ENCODE measurements around the gene GZF1.

Gene GZF1

GRCh38 chr20:23370873-23371272, 8.9 kb downstream of the GZF1 start:
- DNase-seq = no peak

DNA sequence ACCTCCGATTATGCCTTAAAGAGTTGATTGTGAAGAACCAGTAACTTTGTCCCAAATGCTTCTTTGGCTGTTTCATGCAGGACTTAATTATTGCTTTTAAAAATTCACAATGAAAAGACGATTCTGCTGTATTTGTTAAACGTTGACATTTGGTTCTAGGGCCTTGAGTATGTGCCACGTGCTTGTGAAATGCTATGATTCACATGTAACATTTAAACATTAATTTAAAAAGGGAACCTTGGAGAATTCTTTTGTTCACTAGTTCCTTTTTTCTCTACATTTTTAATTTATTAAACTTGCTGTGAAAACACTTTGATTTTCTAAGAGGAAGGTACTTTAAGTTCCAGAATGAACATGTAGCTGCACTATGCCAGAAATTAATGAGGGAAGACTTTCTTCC, 9.5 kb downstream of the GZF1 start:
- DNase-seq = no peak

DNA sequence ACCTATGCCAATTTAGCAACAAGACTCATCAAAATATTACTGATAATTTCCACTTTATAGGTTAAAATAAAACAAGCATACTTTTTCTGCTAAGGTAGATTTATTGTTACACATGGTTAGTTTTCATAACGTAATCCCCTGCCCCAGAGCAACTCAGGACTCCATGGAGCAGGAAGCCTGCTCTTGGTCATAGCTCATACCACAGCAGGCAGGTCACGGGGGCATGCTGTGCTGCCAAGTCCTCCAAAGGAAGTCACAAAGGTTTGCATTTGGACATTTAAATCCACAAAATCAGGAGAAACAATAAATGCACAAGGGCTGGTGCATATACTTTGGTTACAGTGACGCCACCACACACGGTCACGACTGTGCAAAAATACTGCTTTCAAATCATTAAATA, 12.5 kb downstream of the GZF1 start:
- DNase-seq = no peak

DNA sequence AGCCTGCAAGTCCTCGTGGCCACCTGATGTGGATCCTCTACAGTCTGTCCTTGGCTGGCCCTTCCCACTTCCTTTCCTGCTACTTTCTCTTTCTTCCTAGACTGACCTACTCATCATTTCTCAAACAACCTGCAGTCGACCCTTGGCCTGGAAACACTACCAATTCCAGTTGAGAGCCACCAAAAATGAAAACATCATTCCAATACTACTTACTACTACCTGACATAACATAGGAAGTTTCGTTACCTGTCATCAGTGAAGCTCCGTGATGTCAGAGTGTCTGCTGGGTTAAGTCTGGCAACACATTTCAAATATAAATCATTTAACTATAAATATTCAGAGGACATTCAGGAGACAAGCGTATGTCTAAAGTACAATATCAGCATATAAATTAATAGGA, 13.8 kb downstream of the GZF1 start:
- no peak for DNase-seq

DNA sequence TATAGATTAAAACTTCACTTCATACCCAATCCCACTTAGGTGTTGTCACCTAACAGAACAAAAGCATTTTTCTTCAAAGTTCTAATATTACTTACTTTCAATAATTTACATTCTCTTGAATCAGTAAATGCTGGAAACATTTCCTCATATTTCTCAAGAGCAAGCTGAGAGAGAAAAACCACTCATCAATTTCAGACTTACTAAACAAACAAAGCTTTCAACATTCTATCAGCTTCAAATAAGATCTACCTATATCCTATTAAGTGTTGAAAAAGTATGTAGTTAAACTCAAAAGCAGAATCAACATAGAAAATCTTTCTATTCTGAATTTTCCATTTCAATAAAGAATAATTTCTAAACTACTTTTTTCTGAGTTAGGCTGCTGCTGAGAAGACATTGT, 17.8 kb downstream of the GZF1 start:
- no peak for DNase-seq

GRCh38 chr20:23381876-23382275, 19.9 kb downstream of the GZF1 start:
- DNase-seq = no peak

DNA sequence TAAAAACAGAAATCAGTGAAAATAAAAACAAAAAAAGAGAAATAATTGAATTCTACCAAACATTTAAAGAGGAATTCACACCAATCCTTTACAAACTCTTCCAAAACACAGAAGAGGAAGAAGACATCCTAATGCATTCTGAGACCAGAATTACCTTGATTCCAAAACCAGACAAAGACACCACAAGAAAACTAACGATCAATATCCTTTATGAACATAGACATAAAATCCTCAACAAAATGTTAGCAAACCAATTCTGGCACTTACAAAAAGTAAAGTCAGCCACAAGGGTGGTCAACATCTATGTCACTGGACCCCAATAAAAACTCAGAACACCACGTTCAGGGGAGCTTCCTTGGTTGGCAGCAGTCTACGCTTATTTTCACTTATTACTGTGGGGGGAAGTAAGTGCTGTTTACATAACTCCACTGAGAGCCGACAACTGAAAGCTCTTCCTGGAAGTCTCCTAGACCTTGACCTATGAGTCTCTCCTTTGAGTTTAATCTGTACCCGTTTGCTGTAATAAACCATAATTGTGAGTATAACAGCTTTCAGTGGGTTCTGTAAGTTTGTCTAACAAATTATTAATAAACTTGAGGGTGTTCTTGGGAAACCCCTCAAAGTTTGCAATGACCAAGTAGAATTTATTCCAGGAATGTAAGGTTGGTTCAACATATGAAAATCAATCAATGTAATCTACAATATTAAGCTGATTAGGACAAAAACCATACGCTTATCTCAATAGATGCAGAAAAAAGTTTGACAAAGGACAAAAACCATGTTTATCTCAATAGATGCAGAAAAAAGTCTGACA, 24.5 kb downstream of the GZF1 start:
- DNase-seq = no peak

GRCh38 chr20:23387118-23387443, 25.1 kb downstream of the GZF1 start:
- DNase-seq = no peak

- DNase-seq = no peak
Observed at GRCh38 chr20:23390091-23390774, 28.3 kb downstream of the GZF1 start.

GRCh38 chr20:23391707-23392310, 29.8 kb downstream of the GZF1 start:
- DNase-seq = no peak

DNA sequence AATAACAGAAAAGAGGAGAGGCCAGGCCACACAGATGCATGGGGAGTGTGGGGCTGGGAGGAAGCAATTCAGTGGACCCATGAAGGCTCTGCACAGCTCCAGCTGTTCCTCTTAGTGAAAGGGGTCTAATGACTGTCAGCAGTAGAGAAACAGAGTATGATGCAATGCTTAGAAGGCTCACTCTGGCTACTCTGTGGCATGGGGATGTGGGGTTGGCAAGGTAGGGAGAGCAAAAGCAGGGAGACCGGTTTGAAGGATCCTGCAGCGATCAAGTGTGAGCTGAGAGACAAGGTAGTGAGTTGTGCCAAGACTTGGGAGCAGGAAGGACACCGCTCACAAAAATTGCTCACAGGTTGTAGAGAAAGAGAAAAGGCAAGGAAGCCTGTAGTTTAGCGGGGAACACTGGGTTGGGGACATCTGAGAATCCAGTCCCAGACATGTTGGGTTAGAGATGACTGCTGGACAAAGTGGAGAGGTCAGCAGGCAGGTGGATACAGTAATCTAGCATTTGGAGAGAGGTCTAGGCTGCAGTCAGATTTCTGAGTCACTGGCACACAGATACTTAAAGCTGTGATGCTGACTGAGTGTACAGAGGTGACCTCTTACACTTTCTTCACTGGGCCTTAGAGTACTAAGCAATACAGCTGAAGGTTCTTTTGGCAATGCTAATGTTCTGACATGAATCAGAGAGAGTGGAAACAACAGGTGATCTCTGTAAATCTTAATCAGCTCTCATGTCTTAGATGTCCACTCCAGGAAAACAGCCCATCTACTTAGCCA, 32.2 kb downstream of the GZF1 start:
- DNase-seq = no peak

GRCh38 chr20:23396950-23397627, 35.1 kb downstream of the GZF1 start:
- DNase-seq = no peak

DNA sequence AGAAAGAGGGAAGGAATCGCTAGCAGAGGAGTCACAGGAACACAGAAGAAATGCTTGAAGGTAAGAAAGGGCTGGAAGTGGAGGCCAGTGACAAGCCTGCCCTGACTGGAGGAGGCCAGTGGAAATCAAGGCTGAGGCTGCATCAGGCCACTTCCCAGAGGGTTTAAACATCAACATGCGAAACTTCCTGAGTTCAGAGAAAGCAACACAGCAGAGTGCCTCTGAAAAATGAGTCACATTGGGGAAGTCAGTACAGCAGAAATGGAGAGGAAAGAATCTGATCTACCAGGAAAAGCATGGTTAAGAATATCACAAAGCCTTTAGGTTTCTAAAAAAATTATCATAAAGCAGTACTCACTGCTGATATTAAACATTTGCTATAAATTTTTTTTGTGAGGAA, 36.0 kb downstream of the GZF1 start:
- DNase-seq = no peak

DNA sequence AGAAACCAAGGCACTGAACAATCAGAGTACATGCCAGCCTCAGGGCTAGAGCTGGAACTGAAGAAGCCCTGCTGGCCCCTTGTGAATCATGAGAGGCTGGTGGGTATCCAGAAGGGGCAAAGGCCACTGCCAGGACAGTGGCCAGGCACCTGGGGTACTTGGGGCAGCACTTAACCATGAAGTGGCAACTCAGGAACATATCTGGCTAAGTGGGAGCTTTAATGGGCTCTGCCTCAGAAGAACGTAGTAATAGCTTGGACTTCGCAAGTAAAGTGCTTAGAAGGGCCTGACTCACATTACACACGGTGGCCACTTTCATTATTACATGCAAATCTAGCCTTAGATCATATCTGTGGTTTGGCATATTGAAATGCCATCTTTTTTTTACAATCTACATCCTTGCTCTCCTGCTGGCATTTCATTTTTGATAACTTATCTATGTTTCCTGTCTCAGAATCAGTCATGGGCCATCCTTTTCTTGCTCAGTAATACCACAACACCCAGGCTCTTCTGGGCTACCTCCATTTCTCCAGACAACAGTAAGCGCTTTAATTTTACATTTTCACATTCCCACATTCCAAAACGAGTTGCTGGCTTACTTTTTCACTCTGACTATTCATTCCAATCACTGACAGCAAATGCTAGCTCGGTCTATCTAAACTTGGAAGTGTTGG, 37.7 kb downstream of the GZF1 start:
- no peak for DNase-seq

DNA sequence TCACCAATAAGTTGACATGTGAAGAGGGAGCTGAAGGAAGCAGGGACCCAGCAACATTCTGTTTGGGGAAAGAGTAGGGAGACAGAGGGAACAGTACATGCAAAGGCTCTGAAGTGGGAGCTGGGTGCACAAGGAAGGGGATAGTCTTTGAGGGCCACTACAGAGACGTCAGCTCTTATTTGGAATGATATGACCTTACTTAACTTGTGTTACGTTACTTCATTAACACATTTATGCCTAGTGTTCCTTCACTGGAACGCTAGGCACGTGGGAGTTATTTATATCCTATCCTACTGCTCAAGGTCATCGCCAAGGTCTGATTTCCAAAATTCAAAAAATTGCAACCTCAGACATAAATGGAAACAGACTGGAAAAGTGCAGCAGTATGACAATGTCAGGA, 39.1 kb downstream of the GZF1 start:
- DNase-seq = no peak

GRCh38 chr20:23403751-23404150, 41.8 kb downstream of the GZF1 start:
- DNase-seq = no peak

DNA sequence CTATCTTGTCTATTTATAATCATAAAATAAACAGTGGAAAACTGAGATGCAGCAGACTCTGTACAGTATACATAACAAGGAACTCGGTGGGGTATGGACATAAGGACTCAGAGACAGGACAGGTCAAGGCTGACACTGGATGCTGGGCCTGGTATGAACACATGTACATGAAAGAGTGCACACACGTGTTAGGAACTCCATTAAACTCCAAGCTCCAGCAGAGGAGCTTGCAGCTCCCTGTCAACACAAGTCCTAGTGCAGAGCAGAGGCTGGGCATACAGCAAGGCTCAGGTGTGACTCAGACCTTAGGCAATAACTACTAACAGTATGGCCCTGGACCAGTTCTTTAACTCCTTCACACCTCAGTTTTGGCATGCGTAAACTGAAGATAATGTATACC, 42.2 kb downstream of the GZF1 start:
- DNase-seq = no peak

DNA sequence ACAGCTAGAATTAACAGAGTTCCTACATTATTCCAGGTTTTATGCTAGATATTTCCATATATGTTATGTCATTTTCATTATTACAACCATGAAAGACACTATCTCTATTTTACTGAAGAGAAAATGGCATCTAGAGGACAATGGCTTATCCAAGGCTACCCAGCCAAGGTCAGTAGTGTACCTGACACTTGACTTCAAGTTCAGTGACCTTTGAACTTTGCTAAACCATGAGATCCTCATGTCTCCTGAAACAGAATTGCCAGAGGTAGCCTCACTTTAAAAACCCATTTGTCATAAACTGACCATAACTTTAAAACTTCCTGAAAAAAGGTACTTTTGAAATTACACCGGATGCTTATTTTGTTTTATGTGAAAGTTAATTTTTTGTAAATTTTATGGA, 44.9 kb downstream of the GZF1 start:
- no peak for DNase-seq

DNA sequence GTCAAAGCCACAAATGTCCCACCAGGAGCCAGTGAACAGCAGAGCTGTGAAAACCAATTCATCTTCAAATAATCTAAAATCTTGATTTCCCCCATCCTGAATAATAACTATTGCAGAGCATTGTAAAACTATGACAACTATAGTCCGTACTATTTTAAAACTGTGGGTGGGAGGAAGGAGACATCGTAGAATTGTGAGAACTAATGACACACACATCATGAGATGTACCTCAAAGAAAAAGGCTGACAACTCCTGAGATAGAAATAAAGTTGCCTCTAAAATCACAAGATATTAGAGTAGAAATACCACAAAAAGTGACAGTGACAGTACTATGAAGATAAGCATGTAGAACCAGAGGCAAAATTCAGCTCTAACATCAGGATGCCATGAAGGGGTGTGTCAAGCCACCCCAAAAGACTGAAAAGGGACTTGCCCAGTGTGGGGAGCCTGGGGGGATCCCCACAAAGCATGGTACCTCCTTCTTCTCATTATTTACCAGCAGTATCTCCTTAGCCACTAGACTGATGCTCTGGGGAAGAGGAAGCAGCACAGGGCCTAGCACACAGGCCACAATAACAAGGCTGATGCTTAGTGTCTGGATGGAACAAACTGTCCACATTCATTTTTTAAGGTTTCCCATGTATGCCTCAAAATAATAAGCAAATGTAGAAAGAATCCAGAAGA, 45.9 kb downstream of the GZF1 start:
- no peak for DNase-seq

DNA sequence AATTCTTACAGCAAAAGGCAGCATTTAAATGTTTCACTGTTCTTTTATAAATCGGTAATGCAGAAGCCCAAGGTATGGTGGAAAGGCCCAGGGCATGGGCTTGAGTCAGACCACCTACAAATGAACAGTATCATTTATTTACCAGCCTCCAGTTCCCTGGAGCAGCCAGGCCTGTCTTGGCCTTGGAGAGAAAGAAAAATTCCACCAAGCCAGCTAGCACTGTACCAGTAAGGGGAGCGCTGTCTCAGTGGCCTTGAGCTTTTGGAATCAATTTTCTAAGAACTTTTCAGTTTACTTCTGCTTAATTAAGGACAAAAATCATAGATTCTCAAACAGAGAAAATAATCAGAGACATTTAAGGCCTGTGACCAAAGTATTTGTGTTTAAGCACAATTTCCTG, 47.0 kb downstream of the GZF1 start:
- DNase-seq = no peak

DNA sequence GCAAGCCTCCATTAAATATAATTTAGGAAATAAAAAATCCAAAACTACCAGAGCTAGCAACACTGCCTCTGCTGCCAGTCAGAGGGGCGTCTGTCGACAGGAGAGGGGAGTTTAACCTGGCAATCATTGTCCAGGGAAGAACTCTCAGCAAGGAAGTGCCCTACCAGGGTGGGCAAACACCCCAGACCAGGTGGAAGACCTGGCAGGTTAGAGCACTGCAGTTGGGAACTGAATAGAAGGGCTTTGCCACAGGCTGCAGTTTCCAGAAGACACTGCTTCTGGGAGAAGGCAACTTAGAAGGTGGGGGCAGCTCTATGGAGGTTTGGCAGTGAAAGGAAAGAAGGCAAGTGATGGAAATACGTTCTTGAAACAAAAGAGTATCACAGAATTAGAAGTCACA, 47.8 kb downstream of the GZF1 start:
- DNase-seq = no peak

Measured in NCI-H524 (cell line).